Ureter (tissue), 1 donor: ENCODE data around the gene ITPRIP. TPM values are rescaled to one million over a fixed set of nuclear protein-coding genes. Genes with fewer than 3 reads are reported as not detected.

Experiments
- DNase-seq: peaks from one replicate; pipeline ENCODE4 v3.0.0-alpha.2; 2020; ENCODE audit warnings: low spot score
- total RNA-seq: library from RNA; stranded (reverse); gene quantifications from one replicate; pipeline ENCODE4 v1.2.4, GENCODE V29; 2023
- donor health status: DM: yes; HTN: yes; CAD: no.

ITPRIP gene
- total RNA-seq, 1 donor from 2014 or later, result 18.3 TPM

DNA sequence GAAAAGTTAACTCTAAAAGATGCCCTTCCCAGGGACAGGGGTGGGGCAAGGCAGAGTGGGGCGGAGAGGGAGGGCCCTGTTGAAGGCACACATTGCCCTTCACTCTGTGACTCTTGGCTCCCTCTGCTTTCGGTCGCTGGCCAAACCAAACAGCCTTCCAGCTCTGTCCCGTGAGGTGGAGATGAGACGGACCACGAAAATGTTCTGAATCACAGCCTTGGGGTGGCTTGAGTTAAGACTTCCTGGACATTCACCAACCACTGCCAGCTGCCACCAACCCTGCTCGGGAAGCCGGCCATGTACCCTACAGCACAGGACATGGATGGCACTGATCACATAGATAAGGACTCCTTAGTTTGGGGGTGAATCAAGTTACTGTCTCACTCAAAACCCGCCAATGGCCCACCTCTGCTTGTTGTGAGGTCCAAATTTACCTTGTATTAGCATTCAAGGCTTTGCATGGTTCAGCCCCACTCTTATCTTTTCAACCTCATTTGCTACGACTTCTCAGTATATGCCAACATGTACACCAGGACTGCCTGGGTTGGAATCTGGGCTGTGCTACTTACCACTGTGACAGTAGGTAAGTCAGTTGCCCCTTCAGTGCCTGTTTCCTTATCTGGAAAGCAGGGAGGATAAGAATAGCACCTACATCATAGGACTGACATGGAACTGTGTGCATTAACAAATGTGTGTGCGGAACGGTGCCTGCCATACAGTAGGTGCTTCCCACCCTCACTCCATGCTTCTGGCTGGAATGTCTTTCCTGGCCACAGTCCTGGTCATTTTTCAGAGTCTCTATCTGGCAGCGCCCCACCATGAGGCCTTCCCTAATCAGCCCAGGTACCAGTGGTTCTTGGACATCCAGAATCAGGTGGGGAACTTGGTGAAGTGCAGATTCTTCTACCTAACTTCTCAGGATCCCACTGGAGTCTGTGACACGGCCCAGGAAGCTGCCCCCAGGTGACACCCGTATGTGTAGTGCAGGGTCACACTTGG is 28.0 kb downstream of the ITPRIP start:
- peak; percentile 85 for DNase-seq

GRCh38 chr10:104308439-104308903 is 29.8 kb downstream of the ITPRIP start:
- no peak for DNase-seq

- DNase-seq, result no peak
These were observed 30.5 kb downstream of the ITPRIP start for GRCh38 chr10:104307576-104308438.

DNA sequence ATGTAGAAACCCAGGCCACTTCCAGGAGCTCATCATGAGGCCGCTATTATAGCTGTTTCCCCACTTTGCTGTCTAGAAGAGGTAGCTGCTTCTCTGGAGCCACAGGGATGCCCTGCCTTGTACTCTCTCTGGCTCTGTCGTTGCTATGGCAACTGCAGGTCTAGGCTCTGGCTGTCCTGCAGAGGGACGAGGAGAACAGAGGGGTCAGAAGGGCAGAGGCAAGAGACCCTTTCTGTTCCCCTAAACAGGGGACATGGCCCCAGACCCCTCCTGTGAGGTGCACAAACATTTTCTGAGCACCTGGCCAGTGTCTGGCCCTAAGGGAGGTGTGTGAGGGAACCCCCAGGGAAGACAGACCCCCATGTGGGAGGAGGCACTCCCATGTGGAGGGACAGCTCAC is 31.4 kb downstream of the ITPRIP start:
- DNase-seq, result no peak

DNA sequence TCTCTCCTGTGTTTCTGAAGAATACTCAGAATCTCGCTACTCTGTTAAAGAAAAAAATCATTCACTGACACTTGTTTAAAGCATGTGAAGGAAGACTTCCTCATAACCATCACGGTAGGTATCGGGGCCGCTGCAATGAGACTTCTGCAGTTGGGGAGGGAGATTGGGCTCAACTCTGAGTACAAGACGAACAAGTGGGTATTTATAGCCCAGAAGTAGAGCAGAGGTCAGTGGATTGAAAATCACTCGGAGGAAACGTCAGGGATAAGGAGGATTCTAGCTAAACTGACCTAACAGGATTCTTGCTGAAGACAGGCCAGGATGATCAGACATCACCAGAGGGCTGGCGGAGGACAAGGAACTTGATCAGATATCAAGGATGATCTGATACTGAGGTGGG is 33.3 kb downstream of the ITPRIP start:
- DNase-seq, result no peak

DNA sequence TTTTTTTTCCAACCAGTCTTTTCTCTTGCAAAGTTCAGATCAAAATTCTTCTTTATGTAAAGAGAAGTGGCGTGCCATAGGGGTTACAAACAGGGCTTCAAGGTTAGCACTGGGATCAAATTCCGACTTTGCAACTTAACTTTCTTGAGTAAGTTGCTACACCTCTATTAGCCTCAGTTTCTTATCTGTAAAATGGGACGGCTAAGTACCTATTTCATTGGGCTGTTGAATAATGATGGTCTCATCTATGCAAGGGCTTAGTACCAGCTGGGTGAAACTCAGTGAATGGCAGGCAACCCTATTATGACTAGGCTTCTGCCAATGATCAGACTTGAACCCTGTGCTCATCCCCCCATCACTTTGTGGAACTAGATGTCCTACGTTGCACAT is 33.9 kb downstream of the ITPRIP start:
- DNase-seq, result no peak

- DNase-seq, result no peak
These were observed 34.5 kb downstream of the ITPRIP start for GRCh38 chr10:104303594-104304355.

GRCh38 chr10:104301907-104302690 is 36.2 kb downstream of the ITPRIP start:
- no peak for DNase-seq

- DNase-seq, result peak; percentile 64
These were observed 37.5 kb downstream of the ITPRIP start for GRCh38 chr10:104300736-104301292.

DNA sequence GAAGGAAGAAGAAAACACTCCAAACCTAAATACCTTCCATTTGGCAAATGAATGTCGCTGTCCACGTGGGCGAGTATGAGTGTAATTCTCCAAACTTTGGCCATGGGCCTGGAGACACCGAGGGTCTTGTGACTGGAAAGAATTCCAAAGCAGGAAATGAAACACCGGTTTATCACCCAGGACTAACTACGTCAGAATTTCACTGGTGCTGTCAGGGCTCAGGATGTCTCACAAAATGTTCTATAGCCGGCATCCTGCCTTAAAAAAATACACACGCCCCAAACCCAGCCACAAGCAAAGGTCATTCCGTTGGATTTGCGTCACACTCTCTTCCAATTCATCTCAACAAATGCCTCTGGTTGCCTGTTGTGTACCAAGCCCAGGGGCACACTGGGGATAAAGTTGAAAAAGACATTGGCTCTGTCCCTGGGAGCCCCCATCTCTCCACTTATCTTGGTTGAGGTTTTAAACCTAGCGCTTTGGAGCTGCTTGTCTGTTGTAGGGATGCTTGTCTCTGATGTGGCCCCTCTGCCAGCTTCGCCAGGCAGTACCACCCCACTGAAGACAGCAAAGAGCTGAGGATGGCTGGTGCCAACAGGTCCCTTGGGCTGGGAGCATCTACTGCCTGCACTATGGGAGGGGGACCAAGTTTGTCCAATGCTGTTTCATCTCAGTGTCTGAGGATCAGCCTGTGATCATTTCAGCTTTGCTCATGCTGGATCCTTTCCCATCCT is 38.1 kb downstream of the ITPRIP start:
- DNase-seq, result peak; percentile 70

- DNase-seq, result no peak
These were observed 39.0 kb downstream of the ITPRIP start for GRCh38 chr10:104299031-104299904.

DNA sequence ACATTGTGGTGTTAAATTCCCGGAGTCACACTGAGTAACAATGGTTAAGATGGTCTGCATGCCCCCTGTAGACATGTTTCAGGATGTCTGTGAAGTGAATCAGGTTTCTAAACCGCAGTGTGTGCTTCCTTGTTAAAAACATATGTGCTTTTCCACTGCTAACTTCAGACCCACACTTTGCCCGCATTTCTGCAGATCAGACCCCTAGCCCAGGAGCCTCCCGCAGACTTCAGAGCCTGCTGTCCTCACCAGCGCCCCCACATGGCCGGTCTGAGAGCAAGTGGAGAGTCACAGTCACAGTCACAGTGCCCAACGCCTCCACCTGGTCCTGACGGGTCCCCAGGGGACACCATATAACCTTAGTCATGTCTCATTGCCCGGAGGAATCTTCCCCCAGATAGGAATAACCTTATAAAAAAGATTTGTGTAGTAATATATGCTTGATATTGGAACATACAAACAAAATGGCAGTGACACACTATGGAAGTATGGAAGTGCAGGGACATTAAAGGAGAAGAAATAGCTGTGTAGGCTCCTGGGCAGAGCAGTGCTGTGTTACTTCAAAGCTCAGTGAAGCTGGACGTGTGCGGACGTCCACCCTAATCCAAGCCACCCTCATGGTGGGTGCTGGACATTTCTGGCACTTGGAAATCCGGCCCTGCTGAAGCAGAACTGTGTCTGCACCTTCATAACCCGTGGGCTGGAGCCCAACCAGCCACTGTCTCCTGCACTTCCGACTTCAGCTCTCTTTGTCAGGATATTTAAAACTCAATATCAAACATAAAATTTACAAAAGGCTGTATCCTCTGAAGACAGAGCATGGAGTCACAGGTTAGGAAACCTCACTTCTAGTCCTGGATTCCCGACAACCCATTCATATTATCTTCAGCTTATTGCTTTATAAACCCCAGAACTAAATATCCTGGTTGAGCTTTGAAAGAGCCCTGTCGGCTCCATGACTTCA is 40.3 kb downstream of the ITPRIP start:
- DNase-seq, result no peak

DNA sequence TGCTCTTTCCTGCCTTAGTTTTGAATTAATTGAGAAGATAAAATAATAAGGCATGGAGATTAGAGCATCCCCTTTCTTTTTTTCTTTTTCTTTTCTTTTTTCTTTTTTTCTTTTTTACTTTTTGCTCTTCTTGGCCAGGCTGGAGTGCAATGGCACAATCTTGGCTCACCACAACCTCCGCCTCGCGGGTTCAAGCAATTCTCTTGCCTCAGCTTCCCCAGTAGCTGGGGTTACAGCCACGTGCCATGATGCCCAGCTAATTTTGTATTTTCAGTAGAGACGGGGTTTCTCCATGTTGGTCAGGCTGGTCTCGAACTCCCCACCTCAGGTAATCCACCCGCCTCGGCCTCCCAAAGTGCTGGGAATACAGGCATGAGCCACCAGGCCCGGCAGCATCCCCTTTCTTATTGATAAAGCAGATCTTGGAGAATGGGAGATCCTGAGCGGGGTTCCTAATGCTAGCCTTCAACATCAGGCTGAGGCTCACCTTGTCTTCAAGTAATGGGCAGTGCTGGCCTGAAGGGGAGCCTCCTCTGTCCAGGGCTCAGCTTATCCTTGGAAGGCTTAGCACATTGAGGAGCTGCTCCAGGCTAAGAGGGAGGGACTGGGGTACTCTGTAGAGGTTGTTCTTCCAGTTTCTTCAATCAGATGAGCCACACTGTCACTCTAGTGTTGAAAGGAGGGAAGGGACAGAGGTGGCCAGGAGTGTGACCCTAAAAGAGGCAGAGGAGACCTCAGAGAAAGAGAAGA is 41.4 kb downstream of the ITPRIP start:
- no peak for DNase-seq

GRCh38 chr10:104293781-104294321 is 44.4 kb downstream of the ITPRIP start:
- no peak for DNase-seq

GRCh38 chr10:104293011-104293410 is 45.3 kb downstream of the ITPRIP start:
- DNase-seq, result no peak

DNA sequence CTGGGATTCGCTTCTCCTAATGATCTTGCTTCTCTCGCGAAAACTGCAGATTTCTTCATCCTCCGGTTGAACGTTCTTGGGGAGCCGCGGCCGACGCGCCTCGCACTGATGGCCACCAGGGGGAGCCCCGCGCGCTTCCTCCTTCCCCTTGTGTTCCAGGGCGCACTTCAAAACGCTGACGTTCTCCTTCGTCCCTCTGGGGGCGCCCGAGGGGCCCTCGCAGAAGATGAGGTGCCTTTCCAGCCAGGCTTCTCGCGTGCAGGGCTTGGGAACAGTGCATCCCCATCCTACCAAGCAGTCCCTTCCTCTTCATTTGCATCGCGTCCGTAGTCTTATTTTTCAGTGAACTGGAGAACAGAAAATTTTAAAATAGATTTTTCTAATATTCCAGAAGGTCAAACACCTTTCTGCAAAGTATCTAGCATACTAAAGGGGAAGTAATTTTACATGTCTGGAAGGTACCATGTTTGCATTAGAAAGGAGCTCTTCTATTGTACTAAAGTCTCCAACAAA is 46.8 kb downstream of the ITPRIP start:
- peak; percentile 91 for DNase-seq
